GM19238 (cell line): Measurements from ENCODE around the gene ADCY6.

ENCODE experiments used
- DNase-seq: peaks from one replicate; pipeline ENCODE4 v3.0.0; 2011; ENCODE audit warnings: low spot score; ENCODE audit not compliant: insufficient read length

Gene ADCY6

DNA sequence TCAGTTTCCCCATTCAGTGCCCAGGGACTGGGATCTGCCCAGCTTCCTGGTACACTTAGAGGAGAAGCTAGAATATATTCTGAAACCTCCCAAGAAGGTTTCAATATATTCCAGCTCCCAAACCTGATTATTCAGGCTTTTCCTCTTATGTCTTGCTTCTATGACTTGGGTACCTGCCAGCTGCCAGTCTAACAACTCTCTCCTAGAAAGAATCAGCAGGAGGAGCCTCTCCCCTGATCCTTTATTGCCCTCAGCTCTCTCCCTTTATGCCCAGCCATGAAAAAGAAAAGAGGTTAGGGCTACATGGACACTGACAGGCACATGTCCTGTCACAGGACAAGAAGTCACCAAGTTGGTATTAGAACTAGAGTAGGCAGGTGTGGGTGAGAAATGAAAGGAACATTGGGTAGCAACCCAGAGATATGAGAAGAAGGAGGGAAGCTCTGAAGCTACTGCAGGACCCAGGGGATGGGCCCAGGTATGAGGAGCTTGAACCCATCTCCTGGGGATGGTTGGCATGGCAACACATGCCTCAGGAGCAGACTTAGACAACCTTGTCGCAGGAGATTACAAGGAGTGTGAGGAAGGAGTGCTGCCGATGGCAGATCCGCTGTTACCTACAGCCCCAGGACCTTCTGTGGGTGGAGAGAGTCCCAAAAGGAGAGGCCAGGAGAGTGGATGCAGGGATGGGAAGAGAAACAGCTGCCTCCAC, 27.4 kb upstream of the ADCY6 start:
- DNase-seq, result no peak

DNA sequence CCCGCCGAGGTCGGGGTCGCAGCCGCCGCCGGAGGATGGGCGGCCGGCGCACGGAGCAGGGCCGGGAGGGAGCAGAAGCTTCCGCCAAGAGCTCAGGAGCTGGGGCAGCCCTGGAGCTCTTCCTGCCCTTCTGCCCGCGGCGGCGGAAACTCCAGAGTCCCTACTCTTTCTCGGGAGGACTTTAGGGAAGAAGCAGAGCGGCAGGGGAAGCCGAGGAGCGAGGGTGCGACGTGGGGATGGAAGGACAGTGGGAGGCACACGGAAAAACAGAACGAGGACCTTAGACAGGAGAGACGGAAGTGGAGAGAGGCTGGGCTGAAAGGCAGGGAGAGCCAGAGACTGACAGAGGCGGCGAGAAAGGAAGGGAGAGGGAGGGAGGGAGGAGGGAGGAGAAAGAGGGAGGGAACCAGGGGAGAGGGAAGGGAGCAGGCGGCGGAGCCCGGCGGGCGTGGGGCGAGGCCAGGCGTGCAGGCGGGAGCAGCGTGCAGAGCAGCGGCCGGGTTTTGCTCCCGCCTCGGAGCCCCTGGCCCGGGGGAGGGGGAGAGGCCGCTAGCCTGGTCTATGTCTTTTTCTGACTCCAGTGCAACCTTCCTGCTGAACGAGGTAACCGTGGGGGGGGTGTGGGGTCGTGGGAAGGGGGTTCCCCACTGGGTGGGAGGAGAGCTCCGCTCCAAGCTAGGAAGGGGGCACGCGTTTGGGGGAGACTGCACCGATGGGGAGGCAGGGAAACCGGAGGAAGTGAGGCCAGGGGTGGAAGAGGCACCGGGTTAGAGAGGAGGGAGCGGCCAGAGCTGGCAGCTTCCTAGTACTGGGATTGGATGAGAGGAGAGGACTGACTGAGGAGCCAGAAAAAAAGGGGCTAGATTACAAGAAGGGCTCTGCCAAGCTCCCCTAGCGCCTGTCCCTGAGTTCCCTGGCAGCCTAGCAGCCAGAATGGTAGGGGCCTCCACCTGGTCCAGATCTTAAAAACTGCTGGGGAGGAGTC, 26.5 kb upstream of the ADCY6 start:
- no peak for DNase-seq

DNA sequence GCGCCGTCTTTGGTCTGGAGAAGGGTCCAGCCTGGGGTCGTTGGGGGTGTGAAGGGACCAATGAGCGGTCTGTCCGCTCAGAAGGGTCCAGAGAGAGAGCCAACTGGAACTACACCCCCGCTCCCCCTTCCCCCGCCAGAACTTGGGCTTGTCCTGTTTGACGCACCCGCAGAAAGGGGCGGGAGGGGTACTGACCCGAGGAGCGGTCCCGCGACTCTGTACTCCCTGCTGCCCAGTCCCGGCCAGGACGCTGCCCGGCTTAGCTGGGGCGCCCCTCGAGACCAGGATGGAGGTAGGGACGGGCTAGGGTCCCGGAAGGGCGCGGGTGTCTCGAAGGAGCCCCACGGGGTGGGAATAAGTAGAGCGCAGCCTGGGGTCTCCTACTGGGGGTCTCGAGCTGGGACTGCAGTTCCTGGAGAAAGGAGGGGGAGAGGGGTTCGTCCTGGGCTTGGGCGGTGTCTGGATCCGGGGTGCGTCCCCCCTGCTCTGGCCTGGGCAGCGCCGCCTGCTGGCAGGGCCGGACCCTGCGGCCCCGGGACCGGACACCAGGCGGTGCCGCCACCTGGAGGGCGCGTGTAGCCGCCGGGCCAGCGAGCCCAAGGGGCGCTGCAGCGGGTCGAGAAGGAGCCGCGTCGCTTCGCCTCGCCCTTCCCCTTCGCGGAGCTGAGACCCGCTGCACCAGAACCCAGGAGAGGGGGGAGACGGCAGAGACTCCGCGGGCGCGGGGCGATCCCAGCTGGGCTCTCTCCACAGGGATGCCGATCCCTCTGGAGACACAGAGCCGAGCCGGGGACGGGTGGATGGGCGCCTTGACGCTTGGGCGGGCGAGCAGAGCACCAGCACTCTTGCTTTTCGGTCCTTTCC, 25.6 kb upstream of the ADCY6 start:
- peak; percentile 93 for DNase-seq

DNA sequence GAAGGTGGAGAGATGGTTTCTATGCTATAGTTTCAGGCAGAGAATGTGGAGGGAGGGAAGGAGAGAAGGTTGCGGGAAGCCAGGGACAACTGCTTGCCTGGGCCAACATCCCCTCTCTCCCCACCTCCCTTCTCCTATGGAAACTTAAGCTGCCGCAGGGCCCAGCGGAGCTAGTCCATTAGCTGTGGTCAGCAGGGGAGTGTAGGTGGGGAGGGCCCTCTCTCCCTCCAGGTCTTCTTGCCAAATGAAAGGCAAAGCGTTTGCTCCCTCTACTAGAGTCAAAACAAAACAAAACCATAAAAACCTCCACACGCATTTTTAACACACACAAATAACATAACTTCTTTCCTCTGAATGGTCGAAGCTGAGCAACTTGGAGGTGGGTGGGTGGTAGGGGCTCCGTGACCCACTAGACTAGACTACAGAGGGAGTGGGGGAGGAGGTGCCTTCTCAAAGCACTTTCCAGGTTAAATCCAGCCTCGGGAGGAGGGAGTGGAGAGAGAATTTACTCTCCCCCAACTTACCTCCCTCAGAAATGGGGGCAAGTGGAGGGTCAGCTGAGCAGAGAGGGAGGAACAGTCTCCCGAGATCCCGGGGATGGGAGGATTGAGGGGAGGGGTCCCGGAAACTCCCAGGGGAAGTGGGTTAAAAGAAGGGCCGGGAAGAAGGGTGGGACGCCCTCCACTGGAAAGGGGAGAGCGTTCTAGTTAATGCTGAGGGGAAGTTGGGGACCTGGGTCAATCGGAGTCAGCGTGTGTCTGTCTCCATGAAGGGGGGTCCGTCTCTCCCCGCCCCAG, 24.8 kb upstream of the ADCY6 start:
- no peak for DNase-seq

DNA sequence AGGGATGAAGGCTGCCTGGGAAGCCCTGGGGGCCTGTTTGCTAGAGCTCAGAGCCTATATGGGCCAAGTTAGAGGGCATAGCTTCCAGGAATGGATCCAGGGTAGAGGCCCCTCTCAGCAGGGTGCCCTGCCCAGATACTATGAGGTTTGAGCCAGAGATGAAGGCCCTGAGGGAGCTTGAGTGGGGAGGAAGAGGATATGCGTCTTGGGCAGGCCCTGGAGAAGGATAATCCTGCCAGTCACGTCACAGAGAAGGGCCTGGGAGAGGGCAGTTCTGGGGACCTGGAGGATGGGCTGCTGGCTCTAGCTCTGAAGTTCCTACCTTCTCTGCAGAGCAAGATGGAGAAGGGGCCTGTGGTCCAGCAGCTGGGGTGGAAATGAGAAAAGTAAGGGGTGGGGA, 23.5 kb upstream of the ADCY6 start:
- DNase-seq, result no peak

DNA sequence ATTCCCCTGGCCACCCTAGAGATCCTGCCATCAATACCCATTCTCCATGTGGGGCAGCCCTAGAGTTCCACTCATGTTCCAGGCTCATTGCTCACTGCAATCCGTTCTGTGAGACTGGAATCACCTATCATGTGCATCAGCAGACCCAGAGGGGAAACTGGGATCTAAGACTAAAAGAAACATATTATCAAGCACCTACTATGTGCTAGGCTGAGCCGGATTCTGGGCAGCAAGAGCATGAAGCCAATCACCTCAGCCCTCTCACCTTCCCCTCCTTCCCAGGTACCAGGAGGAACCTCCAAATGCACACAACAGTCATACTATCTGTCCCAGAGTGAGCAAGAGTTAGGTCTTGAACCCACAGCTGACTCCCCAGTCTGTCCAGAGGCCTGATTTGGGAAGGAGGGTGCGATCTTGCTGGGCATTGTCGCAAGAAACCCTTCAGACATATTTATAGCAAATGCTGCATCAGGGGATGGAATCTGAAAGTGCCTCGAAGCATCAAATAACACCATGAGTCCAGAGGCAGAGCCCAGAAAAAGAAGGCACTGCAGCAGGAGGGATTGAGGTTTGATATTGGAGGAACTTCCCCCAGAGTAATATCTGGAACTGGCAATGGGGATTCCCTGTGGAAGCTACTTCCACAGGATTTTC, 22.7 kb upstream of the ADCY6 start:
- no peak for DNase-seq

DNA sequence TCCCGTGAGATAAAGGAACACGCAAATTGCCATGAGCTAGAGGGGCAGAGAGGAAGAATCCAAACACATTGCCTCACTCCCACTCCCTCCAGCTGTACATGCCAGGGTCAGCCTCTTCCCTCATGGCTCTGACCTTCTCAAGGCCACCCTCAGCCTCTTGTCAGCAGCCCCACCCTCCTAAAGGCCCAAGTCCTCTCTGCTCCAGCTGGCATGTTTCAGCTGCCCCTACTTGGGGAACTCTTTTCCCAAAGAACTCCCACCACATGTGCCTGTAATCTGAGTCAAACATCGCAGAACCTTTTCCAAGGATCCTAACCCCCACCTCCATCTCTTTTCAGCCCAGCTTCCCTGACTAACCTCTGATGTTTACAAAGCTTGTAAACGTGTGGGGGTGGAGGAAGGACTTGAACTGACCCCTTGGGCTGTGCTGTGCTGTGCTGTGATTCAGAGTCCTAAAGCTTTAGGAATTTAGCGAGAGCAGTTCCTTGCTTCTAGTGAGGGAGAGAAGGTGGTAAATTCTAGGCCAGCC, 22.1 kb upstream of the ADCY6 start:
- no peak for DNase-seq

DNA sequence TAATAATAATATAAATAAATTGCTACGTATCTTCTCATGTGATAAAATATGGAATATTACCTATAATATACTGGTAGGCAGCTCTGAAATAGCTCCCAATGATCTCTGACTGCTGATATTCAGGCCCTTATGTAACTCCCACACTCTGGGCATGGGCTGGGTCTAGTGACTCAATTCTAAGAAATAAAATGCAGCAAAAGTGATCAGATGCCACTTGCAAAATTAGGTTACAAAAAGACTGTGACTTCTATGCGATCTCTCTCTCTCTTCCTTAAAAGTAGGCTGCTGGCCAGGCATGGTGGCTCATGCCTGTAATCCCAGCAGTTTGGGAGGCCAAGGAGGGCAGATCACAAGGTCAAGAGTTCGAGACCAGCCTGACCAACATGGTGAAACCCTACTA, 19.1 kb upstream of the ADCY6 start:
- DNase-seq, result no peak

DNA sequence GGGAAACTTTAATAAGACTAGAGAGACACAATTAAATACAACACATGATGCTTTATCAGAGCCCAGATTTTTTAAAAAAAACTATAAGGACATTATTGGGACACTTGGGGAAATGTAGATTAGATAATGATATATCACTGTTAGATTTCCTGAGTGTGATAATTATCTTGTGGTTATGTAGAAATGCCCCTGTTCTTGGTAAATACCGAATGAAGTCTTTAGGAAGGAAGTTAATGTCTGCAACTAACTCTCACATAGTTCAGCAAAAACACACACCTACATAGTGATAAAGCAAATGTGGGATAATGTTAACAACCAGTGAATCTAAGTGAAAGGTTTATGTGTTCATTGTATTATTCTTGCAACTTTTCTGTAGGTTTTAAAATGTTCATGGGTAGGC, 14.8 kb upstream of the ADCY6 start:
- DNase-seq, result no peak

DNA sequence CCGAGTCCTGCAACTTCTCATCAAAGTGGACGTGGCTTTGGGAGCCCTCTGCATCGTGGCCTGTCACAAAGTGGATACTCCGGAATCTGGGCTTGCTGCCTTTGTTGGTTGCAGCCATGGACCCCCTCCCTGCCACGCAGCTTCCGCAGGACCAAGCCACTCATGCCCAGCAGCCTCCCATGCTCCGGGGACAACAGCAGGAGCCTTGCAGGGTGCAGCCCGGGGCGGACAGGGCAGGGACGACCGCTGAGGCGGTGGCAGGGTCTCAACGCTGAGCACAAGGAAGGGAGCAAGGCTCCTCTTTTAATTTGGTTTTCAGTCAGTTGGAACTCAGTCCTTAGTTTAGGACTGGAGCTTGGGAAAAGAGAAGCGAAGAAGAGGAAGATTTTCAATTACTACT, 12.1 kb upstream of the ADCY6 start:
- DNase-seq, result no peak

DNA sequence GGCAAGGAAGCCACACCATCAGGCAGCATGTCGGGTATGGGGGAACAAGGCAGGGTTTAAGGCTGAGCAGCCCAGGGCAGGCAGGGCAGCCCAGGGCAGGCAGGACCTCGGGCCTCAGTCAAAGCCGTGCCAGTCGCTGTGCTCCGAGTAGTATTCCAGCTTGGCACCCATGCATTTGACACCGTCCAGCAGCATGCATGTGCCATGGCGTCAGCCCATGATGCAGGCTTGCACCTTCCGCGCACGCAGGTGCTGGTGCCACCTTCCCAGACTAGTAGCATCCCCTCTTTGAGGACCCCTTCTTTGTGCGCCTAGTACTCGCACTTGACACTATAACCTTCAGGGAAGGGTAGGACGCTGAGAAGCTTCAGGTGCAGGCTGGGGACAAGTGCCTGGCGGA, 11.6 kb upstream of the ADCY6 start:
- no peak for DNase-seq

DNA sequence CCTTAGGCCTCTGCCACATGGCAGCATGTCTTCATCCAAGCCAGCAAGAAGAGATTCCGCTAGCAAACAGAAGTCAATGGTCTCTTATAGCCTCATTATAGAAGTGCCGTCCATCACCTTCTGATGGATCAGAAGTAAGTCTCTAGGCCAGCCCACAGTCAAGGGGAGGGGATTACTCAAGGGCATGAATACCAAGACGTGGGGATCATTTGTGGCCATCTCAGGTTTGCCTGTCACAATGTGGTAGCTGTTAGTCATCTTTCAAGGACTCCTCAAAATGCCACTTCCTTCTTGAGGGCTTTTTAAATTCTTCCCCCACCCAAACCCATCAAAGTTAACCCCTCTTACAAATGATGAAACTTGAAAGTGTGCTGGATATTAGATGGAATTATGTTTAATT, 8.1 kb upstream of the ADCY6 start:
- DNase-seq, result no peak

DNA sequence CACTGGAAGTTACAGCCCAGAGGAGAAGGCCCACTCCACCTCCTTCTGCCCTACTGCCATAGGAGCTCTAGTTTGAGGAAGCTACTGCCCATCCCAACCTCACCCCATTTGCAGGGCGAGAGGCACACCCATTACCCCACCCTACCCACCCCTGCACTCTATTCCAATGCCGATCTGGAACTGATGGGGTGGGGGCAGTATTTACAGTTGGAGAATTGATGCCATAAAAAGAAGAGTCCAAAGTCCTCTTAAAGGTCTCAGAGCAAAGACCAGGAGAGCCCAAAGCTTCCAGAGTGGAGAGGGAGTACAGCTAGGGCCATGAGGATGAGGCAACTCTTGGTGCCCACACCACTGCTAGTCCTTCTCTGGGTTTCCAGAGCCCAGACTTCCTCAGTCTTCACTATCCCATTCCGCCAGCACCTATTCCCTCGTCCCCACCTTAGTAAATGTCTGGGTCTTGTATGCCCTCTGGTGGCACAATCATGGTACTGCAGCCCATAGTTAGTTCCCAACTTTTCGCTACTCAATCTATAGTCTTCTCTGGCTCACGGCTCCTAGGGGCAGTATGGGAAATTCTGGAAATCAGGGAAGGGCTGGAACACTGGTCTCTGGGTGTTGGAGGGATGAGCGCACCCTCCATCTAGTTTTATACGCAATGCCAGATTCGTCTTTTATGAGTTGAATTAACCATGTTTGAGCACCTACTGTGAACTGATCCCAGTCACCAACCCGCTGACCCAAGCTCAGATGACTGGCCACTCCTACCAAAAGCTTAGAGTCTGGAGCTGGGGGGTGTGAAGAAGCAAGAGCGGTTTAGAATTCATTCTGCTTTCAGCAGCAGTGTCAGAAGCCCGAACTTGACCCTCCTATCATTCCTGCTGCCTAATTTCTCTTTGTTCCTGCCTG, 6.9 kb upstream of the ADCY6 start:
- DNase-seq, result peak; percentile 53

DNA sequence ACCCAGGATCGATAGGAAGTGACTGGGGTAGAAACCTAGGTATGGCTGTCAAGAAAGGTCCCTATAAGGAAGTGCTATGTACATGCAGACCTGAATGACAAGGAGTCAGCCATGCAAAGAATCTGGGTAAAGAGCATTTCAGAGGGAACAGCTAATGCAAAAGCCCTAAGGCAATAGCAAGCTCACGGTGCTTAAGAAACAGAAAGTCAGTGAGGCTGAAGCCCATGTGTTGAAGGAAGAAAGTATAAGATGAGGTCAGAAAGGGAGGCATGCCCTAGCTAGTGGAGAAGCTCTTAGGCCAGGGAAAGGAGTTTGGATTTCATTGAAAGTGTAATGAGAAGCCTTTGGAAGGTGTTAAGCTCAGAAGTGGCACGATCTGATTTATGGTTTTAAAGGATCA, 6.0 kb upstream of the ADCY6 start:
- DNase-seq, result no peak

DNA sequence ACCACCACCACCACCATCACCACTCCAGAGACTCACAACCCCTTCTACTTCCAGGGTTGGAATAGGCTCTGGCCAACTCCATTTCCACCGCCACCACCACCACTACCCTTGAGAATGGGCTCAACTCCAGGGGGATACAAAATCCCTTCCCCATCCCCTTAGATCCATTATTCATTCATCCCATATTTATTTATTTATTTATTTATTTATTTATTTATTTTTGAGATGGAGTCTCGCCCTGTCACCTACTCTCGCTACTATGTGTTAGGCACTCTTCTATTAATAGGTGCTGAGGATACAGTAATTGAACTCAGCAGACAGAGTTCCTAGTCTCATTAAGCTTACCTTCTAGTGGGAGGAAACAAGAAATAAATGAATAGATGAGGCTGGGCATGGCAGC, 4.8 kb upstream of the ADCY6 start:
- DNase-seq, result no peak

DNA sequence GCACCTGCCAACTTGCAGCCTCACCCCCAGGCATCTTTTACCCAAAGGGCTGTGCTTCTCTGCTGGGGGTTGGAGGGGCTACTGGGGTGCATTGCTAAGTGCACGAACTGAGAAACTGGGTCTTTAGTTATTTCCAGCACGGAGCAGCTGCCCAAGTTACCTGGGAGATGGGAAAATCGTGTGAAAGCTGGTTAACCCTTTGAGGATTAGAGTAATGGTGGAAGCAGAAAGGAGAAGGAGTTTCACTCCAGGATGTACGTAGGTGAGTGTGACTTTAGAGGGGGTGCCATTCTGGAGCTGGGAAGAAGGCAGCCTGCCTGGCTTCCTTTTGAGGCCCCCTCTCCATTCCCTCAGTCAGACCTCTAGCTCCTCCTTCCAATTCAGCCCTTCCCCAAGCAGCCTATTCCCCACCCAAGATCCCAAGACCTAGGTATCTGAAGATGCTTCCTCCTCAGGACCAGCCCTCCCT, 1.0 kb upstream of the ADCY6 start:
- DNase-seq, result no peak

DNA sequence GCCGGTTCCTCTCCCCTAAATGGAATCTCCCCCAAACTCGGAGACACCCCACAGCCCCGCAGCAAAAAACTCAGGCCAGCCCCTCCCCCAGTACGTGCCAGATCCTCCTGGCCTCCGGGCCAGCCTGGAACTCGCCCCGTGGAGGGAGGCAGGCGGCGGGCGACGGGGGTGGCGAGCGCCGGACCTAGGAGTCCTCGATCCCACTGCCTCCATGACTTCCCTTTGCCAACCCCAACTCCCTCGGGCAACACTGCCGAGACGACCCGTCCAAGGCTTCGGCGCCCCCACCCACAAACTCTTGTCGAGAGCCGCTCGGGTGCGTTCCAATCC, 400 bp downstream of the ADCY6 start:
- no peak for DNase-seq

DNA sequence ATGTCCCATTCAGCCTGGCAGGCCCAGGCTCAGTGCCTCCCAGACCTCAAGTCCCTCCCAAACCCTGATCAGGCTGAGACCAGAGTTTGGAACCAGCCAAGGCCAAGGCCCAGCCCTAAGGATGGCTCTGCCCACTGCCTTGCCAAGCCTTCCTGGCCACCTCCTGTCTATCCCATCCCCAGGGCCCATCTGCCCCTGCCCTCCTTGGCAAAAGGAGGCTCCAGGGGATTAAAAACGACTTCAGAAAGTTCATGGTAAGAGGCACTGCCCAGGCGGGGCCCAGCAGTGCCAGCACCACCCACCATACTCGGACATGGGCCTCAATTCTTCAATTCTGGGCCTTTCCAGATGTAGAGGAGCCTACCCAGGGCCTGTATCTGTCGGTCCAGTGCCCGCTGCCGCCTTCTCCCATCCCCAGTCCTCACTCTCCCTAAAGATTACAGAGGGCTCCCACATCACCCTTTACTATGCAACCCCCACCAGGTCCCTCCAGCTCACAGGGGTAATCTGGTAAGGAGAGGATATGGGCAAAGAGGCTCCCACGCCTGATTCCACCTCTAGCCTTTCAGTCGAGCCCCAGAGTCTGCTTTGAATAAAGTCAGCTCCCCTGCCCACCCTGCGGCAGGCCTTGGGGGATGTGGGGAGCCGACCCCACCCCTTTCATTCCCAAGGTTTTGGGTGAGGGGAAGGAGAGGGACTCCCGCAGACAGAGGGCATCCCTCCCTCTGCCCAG, 932 bp downstream of the ADCY6 start:
- no peak for DNase-seq
